NCI-H82 (cell line): ENCODE results near the gene CGB1.

Experiments
- DNase-seq: peaks from one replicate; lab custom pipeline; 2025; lab: John Stamatoyannopoulos, UW

The CGB1 gene

GRCh38 chr19:49022116-49022515, 14.6 kb downstream of the CGB1 start:
- DNase-seq, result no peak

GRCh38 chr19:49020931-49021895, 15.5 kb downstream of the CGB1 start:
- DNase-seq, result no peak

- peak; percentile 48 for DNase-seq
These were observed 16.4 kb downstream of the CGB1 start for GRCh38 chr19:49020342-49020741.

- peak; percentile 93 for DNase-seq
These were observed 17.3 kb downstream of the CGB1 start for GRCh38 chr19:49019242-49019932.

GRCh38 chr19:49018388-49019241, 18.1 kb downstream of the CGB1 start:
- DNase-seq, result peak; percentile 40

- DNase-seq, result peak; percentile 82
These were observed 18.9 kb downstream of the CGB1 start for GRCh38 chr19:49017666-49018351.

- no peak for DNase-seq
These were observed 19.5 kb downstream of the CGB1 start, which contains the start of gene LHB for GRCh38 chr19:49017041-49017665. Gene LHB, minus strand, starts transcription at chr19:49017091. Its CDS starts 10 bp downstream, at chr19:49017081.

GRCh38 chr19:49016067-49016839, 20.4 kb downstream of the CGB1 start:
- no peak for DNase-seq

- no peak for DNase-seq
These were observed 21.8 kb downstream of the CGB1 start for GRCh38 chr19:49014870-49015255.

- peak; percentile 28 for DNase-seq
These were observed 22.4 kb downstream of the CGB1 start for GRCh38 chr19:49014123-49014869.

GRCh38 chr19:49011194-49011593, 25.5 kb downstream of the CGB1 start:
- DNase-seq, result no peak

- no peak for DNase-seq
These were observed 26.2 kb downstream of the CGB1 start for GRCh38 chr19:49010453-49010852.

GRCh38 chr19:49009828-49010227, 26.9 kb downstream of the CGB1 start:
- DNase-seq, result no peak

GRCh38 chr19:49006905-49007304, 29.8 kb downstream of the CGB1 start:
- DNase-seq, result no peak

GRCh38 chr19:49004964-49005614, 31.6 kb downstream of the CGB1 start:
- no peak for DNase-seq

- DNase-seq, result no peak
These were observed 32.6 kb downstream of the CGB1 start for GRCh38 chr19:49004133-49004532.

- DNase-seq, result peak; percentile 71
These were observed 37.0 kb downstream of the CGB1 start for GRCh38 chr19:48999481-49000325.

- peak; percentile 90 for DNase-seq
These were observed 38.7 kb downstream of the CGB1 start for GRCh38 chr19:48997972-48998371.
